Limb (tissue), 2 donors: ENCODE data around the gene SKIDA1.

Experiments used
- DNase-seq, 2 donors: peaks; one replicate each; pipeline ENCODE4 v3.0.0-alpha.2; 2016; ENCODE audit errors: extremely low spot score in 2 of 2

Gene SKIDA1

DNA sequence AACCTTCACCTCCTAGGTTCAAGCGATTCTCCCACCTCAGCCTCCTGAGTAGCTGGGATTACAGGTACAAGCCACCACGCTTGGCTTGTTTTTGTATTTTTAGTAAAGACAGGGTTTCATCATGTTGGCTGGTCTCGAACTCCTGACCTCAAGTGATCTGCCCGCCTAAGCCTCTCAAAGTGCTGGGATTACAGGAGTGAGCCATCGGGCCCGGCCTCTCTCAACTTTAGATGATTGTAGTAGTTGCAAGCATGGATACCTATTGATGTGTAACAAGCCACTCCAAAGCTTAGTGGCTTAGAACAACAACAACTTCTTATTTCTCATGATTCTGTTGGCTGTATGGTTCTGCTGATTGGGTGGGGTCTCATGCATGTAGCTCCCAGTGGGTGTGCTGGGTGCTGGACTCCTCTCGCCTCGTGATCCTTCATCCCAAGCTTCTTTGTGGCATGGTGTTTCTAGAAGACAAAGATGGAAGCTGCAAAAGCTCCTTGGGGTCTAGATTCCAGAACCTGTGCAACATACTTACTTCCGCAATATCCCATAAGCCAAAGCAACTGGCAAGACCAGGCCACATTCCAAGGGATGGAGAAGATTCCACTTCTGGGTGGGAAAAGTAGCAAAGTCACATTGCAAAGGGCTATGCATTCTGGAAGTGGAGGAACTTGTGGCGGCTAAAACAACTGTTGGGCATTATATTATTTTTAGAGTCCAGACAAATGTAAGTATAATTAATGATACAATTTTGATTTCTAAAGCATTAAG lies 37.9 kb downstream of the SKIDA1 start:
- DNase-seq, result no peak

DNA sequence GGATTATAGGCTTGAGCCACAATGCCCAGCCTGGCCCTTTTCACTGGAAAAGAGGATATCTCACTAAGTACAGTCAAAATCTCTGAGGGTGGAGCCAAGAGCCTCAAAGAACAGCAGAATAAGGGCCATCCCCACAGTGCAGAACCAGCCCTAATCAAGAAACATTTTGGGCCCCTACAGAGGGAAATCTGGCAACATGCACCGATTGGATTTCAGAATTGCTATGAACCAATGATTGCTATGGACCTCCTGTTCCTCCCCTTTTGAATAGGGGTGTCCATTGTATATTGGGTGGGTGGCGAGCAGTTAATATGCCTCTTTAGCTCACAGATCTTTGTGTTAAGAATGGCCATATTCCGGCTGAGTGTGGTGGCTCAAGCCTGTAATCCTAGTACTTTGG lies 42.7 kb downstream of the SKIDA1 start:
- DNase-seq, result no peak

DNA sequence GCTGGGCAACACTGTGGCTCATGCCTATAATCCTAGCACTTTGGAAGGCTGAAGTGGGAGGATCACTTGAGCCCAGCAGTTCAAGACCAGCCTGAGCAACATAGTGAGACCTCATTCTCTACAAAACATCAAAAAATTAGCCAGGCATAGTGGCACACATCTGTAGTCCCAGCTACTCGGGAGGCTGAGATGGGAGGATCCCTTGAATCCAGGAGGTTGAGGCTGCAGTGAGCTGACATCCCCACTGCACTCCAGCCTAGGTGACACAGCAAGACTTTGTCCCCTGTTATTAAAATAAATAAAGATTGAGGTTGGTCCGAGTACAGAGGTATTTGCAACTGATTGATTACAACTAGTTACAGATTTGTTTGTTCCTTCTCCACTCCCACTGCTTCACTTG lies 44.1 kb downstream of the SKIDA1 start:
- DNase-seq, result no peak

DNA sequence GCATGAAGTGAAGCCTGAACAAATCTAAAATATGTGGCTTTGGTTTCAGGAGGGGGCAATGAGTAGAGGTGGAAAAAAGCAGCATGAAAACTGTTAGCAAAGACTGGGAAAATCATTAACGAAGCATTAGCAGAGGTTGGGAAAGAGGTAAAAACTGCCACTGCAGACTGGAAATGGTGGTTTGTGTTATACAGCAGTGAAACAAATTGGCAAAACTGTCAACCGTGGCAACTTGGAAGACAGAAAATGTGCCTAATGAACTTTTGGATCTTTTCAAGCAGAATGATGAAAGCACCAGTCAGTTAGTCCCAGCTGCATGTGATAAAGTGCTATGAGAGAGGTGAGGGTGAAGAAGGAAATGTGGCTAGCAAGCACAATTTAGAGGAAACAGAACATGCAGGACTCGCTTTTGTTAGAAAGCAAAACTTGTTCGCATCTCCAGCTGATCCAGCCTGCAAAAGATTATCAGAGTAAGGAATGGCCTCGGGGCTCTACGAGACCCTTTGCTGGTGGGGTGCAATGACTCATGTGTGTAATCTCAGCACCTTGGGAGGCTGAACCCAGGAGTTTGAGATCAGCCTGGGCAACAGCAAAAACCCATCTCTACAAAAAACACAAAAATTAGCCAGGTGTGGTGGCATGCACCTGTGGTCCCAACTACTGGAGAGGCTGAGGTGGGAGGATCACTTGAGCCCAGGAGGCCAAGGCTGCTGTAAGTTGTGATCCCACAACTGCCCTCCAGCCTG lies 45.7 kb downstream of the SKIDA1 start:
- no peak for DNase-seq

DNA sequence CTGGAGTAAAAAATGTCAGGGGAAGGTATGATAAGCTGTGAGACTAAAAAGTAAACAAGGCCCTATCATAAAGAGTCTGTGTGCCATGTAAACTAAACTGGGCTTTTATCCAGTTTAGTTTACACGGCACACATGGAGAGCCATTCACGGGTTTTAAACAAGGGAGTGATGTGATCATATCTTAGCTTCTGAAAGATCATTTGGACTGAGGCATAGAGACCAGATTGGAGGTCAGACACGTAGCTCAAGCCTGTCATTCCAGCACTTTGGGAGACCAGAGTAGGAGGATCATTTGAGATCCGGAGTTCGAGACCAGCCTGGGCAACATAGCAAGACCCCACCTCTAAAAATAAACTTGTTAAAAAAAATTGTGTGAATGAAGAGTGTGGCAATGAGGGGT lies 50.1 kb downstream of the SKIDA1 start:
- no peak for DNase-seq

DNA sequence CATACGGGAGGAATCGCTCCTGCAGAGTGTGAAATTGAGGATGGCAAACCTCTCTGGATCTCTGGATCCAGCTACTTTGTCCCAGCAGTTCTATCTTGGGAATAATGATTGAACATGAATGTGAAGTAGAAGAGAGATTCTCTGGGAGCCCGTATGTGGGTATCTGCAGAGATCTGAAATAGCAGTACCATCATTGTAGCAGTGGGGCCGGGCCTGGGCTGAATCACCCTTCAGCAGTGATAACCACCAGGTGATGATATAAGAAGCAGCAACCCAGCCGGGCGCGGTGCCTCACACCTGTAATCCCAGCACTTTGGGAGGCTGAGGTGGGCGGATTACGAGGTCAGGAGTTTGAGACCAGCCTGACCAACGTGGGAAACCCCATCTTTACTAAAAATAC lies 51.9 kb downstream of the SKIDA1 start:
- DNase-seq, result no peak

DNA sequence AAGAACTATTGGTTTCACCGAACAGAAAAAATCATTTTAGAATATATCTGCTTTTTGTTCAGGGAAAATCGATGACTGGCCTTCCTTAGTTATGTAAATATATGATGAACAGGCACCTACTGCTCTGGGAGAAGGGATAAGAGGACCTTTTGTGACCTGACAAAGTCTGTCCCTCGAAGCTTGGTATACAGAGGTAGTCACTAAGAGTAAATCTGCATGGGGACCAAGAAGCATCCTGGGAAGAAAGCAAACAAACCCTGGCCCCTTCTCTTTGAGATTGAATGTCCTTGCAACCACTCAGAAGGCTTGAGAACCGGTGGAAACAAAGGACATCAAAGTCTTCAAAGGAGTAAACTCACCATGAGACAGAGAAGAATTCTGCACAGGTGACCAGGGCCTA lies 52.3 kb downstream of the SKIDA1 start:
- DNase-seq, result no peak

DNA sequence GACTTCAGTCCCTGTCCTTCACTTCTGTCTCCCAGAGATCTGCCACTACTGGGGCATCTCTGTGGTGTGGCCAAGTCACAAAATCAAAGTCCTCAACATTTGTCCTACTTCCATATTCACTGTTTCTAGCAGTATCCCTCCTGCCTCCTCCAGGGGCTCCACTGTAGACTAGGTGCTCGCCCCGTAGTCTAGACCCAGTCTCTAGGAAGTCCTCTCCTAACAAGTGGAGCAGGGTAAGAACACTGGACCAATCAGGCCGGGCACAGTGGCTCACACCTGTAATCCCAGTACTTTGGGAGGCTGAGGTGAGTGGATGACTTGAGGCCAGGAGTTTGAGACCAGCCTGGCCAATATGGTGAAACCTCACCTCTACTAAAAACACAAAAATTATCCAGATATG lies 57.4 kb downstream of the SKIDA1 start:
- DNase-seq, result no peak

DNA sequence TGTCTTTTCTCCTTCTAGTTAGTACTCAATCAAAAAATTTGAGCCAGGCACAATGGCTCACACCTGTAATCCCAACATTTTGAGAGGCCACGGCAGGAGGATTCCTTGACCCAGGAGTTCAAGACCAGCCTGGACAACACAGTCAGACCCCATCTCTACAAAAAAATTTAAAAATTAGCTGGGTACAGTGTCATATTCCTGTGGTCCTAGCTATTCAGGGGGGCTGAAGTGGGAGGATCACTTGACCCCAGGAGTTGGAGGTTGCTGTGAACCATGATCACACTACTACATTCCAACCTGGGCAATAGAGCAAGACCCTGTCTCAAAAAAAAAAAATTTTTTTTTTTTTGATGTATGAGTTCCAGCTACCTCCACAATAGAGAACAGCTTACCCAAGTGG lies 57.8 kb downstream of the SKIDA1 start:
- DNase-seq, result no peak

DNA sequence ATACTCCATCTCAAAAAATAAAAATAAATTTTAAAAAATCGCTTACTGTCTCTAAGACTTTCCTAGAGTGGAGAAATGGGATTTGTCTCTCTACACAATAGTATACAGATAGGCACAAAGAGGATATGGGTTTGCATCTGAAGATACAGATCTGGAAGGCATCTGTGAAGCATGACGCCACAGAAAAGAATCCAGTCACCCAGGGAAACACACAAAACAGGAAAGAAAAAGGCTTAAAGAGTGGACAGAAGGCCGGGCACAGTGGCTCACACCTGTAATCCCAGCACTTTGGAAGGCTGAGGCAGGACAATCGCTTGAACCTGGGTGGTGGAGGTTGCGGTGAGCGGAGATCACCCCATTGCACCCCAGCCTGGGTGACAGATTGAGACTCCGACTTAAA lies 61.3 kb downstream of the SKIDA1 start:
- no peak for DNase-seq
